ENCODE results near the gene ENTPD1.
"Not testable (repeated sequence)": the region's sequence is repeated elsewhere in the genome, so short reads cannot be mapped to it uniquely, and the experiment has no call there.

The ENTPD1 gene

DNA sequence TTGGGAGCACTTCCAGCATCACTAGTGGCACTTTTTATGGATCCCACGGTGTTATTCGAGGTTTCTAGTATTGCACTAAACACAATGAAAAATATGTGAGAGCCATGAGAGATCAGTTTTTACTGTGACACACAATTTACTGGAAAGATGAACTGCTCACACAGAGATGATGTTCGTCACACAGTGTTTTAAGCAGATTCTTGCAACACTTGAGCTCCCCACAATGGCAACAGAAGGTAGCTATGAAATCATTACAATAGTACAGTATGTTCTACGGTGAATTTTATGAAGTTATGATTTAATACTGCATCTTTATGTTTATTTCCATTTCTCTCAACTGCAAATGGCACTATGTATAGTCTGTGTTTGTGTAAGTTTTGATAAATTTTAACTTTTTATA, 27.4 kb upstream of the ENTPD1 start:
- POLR2A ChIA-PET, result no interaction called here
- TF ChIP-seq, protein P1, sequence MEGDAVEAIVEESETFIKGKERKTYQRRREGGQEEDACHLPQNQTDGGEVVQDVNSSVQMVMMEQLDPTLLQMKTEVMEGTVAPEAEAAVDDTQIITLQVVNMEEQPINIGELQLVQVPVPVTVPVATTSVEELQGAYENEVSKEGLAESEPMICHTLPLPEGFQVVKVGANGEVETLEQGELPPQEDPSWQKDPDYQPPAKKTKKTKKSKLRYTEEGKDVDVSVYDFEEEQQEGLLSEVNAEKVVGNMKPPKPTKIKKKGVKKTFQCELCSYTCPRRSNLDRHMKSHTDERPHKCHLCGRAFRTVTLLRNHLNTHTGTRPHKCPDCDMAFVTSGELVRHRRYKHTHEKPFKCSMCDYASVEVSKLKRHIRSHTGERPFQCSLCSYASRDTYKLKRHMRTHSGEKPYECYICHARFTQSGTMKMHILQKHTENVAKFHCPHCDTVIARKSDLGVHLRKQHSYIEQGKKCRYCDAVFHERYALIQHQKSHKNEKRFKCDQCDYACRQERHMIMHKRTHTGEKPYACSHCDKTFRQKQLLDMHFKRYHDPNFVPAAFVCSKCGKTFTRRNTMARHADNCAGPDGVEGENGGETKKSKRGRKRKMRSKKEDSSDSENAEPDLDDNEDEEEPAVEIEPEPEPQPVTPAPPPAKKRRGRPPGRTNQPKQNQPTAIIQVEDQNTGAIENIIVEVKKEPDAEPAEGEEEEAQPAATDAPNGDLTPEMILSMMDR (IDR thresholded peaks at IDR 0.05; ENCODE audit: insufficient read depth, low read length, missing control alignments), result no peak
- CTCF ChIA-PET, result no interaction called here
- no peak overlapping the region for H3K4me3 ChIP-seq (ENCODE audit: low read depth, low read length)
- no peak for DNase-seq (ENCODE audit: low read depth, low spot score)

DNA sequence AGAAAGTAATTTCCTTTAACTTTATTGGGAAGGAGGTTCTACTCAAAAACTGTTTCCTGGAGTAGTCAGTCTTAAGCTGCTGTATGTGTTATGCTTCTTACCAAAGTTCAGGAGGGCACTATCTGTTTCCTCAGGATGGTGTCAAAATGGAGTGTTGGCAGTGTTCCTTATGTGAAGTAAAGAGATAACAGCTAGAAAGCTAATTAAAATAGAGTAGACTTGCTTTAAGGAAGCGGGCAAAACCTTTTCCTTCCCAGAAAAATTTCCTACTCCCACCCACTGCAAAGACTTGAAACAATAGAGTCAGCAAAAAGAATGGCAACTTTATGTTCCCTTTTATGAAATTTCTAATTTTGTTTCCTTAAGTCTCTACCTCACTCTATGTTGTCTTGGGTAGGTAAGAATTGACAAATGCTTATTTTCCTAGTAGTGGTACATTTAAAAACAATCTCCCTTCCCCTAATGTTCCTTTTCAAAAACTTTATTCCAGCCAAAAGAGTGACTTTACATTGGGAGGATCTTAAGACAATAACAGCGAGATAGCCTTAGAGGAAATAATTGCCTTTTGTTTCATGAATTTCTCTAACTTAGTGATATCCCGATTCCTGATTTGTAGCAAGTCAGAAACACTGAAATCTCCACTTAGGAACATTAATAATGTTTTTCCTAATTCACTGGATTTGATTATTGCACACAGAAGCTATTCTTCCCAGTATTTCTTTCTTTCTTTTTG, 26.5 kb upstream of the ENTPD1 start:
- DNase-seq (ENCODE audit: low read depth, low spot score), result no peak
- CTCF ChIA-PET, result interaction anchor here (2.7 kb wide), 1 partner anchor 112 kb away, joined by 7 read pairs; no protein-coding TSS in a partner anchor
- no peak overlapping the region for H3K4me3 ChIP-seq (ENCODE audit: low read depth, low read length)
- TF ChIP-seq, protein P1 (IDR thresholded peaks at IDR 0.05; ENCODE audit: insufficient read depth, low read length, missing control alignments), result no peak
- POLR2A ChIA-PET, result no interaction called here

DNA sequence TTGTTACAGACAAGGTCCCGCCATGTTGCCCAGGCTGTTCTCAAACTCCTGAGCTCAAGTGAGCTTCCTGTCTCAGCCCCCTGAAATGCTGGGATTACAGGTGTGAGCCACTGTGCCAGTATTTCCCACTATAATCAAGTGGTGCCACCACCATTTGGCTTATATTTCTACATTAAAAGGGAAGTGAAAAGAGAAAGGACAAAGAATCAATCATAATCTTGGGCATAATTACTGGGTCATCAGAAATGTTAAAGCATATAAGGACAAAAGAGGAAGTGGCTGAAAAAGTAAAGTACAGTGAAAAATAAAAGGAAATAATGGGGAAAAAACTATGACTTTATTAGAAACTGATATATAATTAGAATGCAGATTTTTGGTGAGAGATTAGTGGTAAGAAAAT, 25.7 kb upstream of the ENTPD1 start:
- POLR2A ChIA-PET, result interaction anchor here (0.5 kb wide), 1 partner anchor 314 kb away, joined by 4 read pairs; no protein-coding TSS in a partner anchor
- CTCF ChIA-PET, result interaction anchor here (1.4 to 2.7 kb wide), 2 partner anchors 36 to 112 kb away, joined by 5 to 7 read pairs; partner anchors contain the start of gene TCTN3
- H3K4me3 ChIP-seq (ENCODE audit: low read depth, low read length), result no peak overlapping the region
- DNase-seq (ENCODE audit: low read depth, low spot score), result no peak
- TF ChIP-seq, protein P1 (IDR thresholded peaks at IDR 0.05; ENCODE audit: insufficient read depth, low read length, missing control alignments), result no peak

DNA sequence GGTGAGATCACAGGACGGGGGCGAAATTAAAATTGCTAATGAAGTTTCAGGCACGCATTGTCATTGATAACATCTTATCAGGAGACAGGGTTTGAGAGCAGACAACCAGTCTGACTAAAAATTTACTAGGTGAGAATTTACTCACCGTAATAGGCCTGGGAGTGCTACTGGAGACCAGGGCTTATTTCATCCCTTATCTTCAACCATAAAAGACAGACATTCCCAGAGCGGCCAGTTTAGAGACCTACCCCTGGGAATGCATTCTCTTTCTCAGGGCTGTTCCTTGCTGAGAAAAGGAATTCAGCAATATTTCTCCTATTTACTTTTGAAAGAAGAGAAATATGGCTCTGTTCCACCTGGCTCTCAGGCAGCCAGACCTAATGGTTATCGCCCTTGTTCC, 23.1 kb upstream of the ENTPD1 start:
- POLR2A ChIA-PET; H3K4me3 ChIP-seq (ENCODE audit: low read depth, low read length); DNase-seq (ENCODE audit: low read depth, low spot score): not testable (repeated sequence)
- CTCF ChIA-PET, result interaction anchor here (1.7 kb wide), 1 partner anchor 39 kb away, joined by 4 read pairs; no protein-coding TSS in a partner anchor

DNA sequence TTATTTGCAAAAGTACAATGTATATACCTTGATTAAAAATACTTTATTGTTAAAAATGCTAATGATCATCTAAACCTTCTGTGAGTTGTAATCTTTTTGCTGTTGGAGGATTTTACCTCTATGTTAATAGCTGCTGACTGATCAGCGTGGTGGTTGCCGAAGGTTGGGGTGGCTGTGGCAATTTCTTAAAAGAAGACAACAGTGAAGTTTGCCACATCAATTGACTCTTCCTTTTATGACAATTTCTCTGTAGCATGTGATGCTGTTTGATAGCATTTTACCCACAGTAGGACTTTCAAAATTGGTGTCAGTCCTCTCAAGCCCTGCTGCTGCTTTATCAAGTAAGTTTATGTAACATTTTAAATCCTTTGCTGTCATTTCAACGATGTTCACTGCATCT, 16.9 kb upstream of the ENTPD1 start:
- TF ChIP-seq, protein P1 (IDR thresholded peaks at IDR 0.05; ENCODE audit: insufficient read depth, low read length, missing control alignments), result no peak
- ChIA-PET CTCF (no interaction called here), POLR2A (no interaction called here)
- no peak overlapping the region for H3K4me3 ChIP-seq (ENCODE audit: low read depth, low read length)
- no peak for DNase-seq (ENCODE audit: low read depth, low spot score)

DNA sequence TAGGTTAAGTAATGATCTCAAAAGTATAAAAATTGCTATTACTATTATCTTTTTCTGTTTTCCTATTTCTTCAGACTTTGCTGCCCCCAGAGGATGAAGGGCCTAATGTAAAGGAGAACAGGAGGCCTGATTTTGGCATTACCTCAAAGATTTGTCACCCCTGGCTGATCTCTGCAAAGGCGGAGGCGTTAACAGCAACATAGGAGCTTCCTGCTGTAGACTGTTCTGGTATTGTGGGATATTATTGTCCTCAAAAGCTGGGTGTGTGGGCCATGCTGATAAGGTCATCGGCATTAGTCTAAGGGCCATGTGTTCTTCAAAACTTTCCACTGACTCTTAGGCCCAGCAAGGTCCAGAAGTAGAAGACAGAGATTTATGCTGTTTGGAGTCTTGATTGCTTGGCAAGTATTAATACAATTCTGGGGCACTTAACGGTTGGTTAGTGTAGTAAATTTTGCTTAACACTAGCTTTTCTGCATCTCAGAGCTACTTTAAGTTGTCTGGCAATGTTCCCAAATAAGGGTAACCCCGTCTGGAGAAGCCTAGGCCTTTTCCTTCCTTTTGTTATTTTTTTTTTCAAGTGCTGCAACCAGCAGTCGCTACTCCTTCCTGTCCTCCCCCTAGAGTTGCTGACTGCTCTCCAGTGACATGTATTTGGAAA, 14.0 kb upstream of the ENTPD1 start:
- CTCF ChIA-PET, result no interaction called here
- POLR2A ChIA-PET, result no interaction called here
- TF ChIP-seq, protein P1 (IDR thresholded peaks at IDR 0.05; ENCODE audit: insufficient read depth, low read length, missing control alignments), result no peak
- H3K4me3 ChIP-seq (ENCODE audit: low read depth, low read length), result no peak overlapping the region
- no peak for DNase-seq (ENCODE audit: low read depth, low spot score)
